CD4-positive, alpha-beta memory T cell (primary cell): Measurements from ENCODE around the gene SIGLEC9. TPM values are rescaled to one million over a fixed set of nuclear protein-coding genes. Genes with fewer than 3 reads are reported as not detected.
A peak's percentile ranks its signal among the peaks of the same experiment; 100 is the strongest.

Experiments used
- CTCF ChIA-PET: fragments of 350-600 bp; sonication (Branson Sonifier 250); formaldehyde crosslinking; loops from one replicate; lab custom pipeline; 2021; ENCODE audit warnings: inconsistent platforms; ENCODE audit not compliant: partially characterized antibody; lab: Charles Lee
- POLR2A ChIA-PET: fragments of 350-600 bp; sonication (Branson Sonifier 250); formaldehyde crosslinking; loops from one replicate; lab custom pipeline; 2021; ENCODE audit not compliant: partially characterized antibody; lab: Charles Lee
- DNase-seq, 5 donors: peaks; one replicate each; pipeline versions ENCODE4 v3.0.0 to v3.0.0-alpha.2; 2020 to 2022; ENCODE audit warnings: mixed read lengths in 1 of 5
- H3K27ac ChIP-seq: one replicate; pipeline ENCODE4 v1.7.0; 2013; ENCODE audit warnings: low read depth, low read length
- H3K27me3 ChIP-seq: 2 replicates; pipeline ENCODE4 v1.7.0; 2013; ENCODE audit warnings: mild to moderate bottlenecking, low read length, moderate library complexity; ENCODE audit not compliant: insufficient read depth
- H3K36me3 ChIP-seq: 2 replicates; pipeline ENCODE4 v1.7.0; 2013; ENCODE audit warnings: mild to moderate bottlenecking, low read length, moderate library complexity; ENCODE audit not compliant: insufficient read depth
- H3K4me1 ChIP-seq: 2 replicates; pipeline ENCODE4 v1.7.0; 2013; ENCODE audit warnings: mild to moderate bottlenecking, low read length, moderate library complexity; ENCODE audit not compliant: insufficient read depth
- H3K4me3 ChIP-seq, 2 donors: one replicate each; pipeline ENCODE4 v1.7.0; 2013; ENCODE audit warnings: low read length in 2 of 2, mild to moderate bottlenecking in 1 of 2
- H3K9me3 ChIP-seq, 2 donors: one replicate each; pipeline ENCODE4 v1.7.0; 2013; ENCODE audit warnings: low read length in 2 of 2, control low read depth in 1 of 2; ENCODE audit not compliant: control insufficient read depth in 1 of 2
- H3K27ac Mint-ChIP-seq, 7 donors: one replicate each; pipeline ENCODE4 v1.8.0; 2020 to 2021; ENCODE audit warnings: mixed read lengths in 7 of 7, mild to moderate bottlenecking in 6 of 7, inconsistent platforms in 3 of 7, moderate library complexity in 3 of 7
- H3K27me3 Mint-ChIP-seq, 2 donors: one replicate each; pipeline ENCODE4 v1.8.0; 2020 to 2021; ENCODE audit warnings: mixed read lengths in 2 of 2
- H3K36me3 Mint-ChIP-seq, 2 donors: one replicate each; pipeline ENCODE4 v1.8.0; 2020 to 2021; ENCODE audit warnings: mixed read lengths in 2 of 2, inconsistent platforms in 1 of 2, mild to moderate bottlenecking in 1 of 2
- H3K4me1 Mint-ChIP-seq, 4 donors: one replicate each; pipeline ENCODE4 v1.8.0; 2020 to 2021; ENCODE audit warnings: mixed read lengths in 4 of 4, mild to moderate bottlenecking in 1 of 4
- H3K4me3 Mint-ChIP-seq, 8 donors: one replicate each; pipeline ENCODE4 v1.8.0; 2020 to 2021; ENCODE audit warnings: mixed read lengths in 8 of 8, mild to moderate bottlenecking in 7 of 8, moderate library complexity in 6 of 8, inconsistent platforms in 3 of 8
- H3K9me3 Mint-ChIP-seq, 8 donors: one replicate each; pipeline ENCODE4 v1.8.0; 2020 to 2021; ENCODE audit warnings: mixed read lengths in 8 of 8, mild to moderate bottlenecking in 5 of 8, inconsistent platforms in 3 of 8, moderate library complexity in 1 of 8
- intact Hi-C: fragments of 100-400 bp; cut with micrococcal nuclease; formaldehyde crosslinking; loops from one replicate; pipeline ENCODE4 v1.15.1; 2023
- polyA plus RNA-seq, 2 donors: library from polyadenylated mRNA; unstranded; fragments of 300-500 nt; fragmentation: Illumina TruSeq; gene quantifications; one replicate each; pipeline ENCODE4 v1.2.3, GENCODE V29; 2021
- total RNA-seq, 2 experiments: library from RNA; stranded (reverse); gene quantifications; one replicate each; pipeline ENCODE4 v1.2.3, GENCODE V29; 2021

Gene SIGLEC9
- total and polyA plus RNA-seq, 4 experiments from 2014 or later = 2.4 to 3.9 (median 3.0) TPM

DNA sequence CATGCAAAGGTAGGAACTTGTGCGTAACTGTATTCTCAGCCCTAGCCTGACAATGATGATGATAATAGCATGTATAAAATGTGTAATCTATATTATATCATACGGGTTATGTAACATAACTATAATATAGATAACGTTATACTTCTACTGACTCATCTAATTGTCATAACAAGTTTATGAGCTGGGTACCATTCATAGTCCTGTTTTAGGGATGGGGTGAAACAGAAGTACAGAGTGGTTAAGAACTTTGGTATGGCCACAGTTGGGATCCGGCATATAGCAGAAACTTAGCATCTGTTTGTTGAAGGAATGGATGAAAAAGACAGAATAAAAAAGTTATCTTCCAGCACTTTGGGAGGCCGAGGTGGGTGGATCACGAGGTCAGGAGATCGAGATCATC is 21.7 kb upstream of the SIGLEC9 start:
- Mint-ChIP-seq H3K4me1 (peaks cover 30 to 52% (median 42%) of the 10 kb centered on the region in 4 donors), H3K27me3 (no peaks in the 10 kb centered on the region), H3K4me3 (no peak overlapping the region), H3K9me3 (peaks cover 0 to 2% (median 0%) of the 10 kb centered on the region in 8 donors), H3K36me3 (peaks cover 38 to 54% of the 10 kb centered on the region in 2 donors), H3K27ac (peak overlapping the region in 1 of 7 donors; percentile 10)
- no peaks in the 10 kb centered on the region for H3K27me3 ChIP-seq
- peaks cover 15% of the 10 kb centered on the region for H3K4me1 ChIP-seq
- no peak overlapping the region for H3K4me3 ChIP-seq
- no peak overlapping the region for H3K27ac ChIP-seq
- H3K9me3 ChIP-seq = no peaks in the 10 kb centered on the region
- peaks cover 44% of the 10 kb centered on the region for H3K36me3 ChIP-seq
- no peak for DNase-seq
- ChIA-PET POLR2A (no interaction called here), CTCF (interaction anchor here (0.7 to 1.7 kb wide), 2 partner anchors 9 to 815 kb away, joined by 3 to 4 read pairs; no protein-coding TSS in a partner anchor)
- intact Hi-C loops = no loop called here

DNA sequence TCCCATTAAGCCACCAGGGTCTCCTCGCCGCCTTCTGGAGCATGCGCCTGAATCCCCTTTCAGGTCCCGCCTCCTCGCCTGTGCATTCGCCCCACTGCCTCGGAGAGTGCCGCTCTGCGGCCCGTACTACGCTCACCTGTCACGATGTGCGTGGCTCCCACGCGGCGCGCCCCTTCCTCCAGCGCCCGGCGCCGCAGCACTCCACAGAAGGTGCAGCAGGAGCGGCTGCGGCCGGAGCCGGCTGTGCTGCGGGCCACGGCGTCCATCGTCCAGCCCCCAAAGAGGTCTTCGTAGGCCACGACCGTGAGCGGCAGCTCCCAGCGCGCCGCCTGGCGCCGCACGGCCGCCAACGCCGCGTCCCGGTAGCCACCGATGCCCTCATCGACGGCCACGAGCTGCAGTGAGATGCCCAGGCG is 20.8 kb upstream of the SIGLEC9 start:
- POLR2A ChIA-PET = no interaction called here
- H3K36me3 Mint-ChIP-seq = peaks cover 38 to 61% of the 10 kb centered on the region in 2 donors
- Histone ChIP-seq H3K4me3 (no peak overlapping the region), H3K27me3 (no peaks in the 10 kb centered on the region), H3K9me3 (no peaks in the 10 kb centered on the region), H3K36me3 (peaks cover 44% of the 10 kb centered on the region), H3K27ac (no peak overlapping the region), H3K4me1 (peaks cover 18% of the 10 kb centered on the region)
- H3K9me3 Mint-ChIP-seq = peaks cover 0 to 2% (median 0%) of the 10 kb centered on the region in 8 donors
- no peak for DNase-seq
- intact Hi-C loops = no loop called here
- H3K27ac Mint-ChIP-seq = no peak overlapping the region
- CTCF ChIA-PET = interaction anchor here (1.7 kb wide), 1 partner anchor 10 kb away, joined by 4 read pairs; no protein-coding TSS in a partner anchor
- no peaks in the 10 kb centered on the region for H3K27me3 Mint-ChIP-seq
- H3K4me1 Mint-ChIP-seq = peaks cover 33 to 62% (median 50%) of the 10 kb centered on the region in 4 donors
- peak overlapping the region in 1 of 8 donors; percentile 20 for H3K4me3 Mint-ChIP-seq

DNA sequence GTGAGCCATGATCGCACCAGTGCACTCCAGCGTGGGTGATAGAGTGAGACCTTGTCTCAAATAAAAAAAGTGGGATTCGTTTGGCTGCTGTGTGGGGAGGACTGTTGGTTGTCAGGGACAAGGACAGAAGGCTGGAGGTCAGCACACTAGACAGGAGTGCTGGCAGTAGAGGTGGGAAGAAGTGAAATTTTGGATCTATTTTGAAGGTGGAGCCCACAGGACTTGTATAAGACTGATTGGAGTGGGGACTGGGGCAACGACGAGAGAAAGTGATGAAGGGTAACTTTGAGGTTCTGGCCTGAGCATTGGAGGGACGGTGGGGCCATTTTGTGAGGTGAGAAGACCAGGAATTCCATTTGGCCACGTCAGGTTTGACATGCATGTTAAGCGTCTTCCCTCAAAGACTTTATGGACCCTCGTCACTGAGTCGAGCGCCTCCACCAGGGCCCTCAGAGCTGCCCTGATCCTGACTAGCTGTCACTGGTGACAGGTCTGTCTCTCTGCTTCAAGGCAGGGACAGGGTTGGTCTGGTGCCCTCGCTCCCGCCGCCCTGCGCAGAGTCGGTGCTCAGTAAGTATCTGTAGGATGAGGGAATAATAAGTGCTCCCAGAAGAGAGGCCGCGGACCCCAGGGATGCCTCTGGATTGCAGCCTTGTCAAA is 17.2 kb upstream of the SIGLEC9 start:
- intact Hi-C loops = loop anchor here (1.0 to 2.0 kb wide), 4 partner anchors 16 to 1083 kb away; partner anchors contain the start of gene VRK3
- POLR2A ChIA-PET = interaction anchor here (0.9 to 1.2 kb wide), 2 partner anchors 15 to 16 kb away, joined by 3 to 4 read pairs; no protein-coding TSS in a partner anchor
- Histone ChIP-seq H3K9me3 (no peaks in the 10 kb centered on the region), H3K27me3 (no peaks in the 10 kb centered on the region), H3K4me1 (peaks cover 19% of the 10 kb centered on the region), H3K27ac (peak overlapping the region; percentile 69), H3K36me3 (peaks cover 21% of the 10 kb centered on the region), H3K4me3 (peak overlapping the region; percentile 70 to 98)
- peaks cover 24 to 48% (median 36%) of the 10 kb centered on the region in 4 donors for H3K4me1 Mint-ChIP-seq
- DNase-seq = peak in 1 of 5 donors; percentile 48
- peaks cover 26 to 36% of the 10 kb centered on the region in 2 donors for H3K36me3 Mint-ChIP-seq
- no peaks in the 10 kb centered on the region for H3K27me3 Mint-ChIP-seq
- peak overlapping the region; percentile 93 to 100 (median 99) for H3K27ac Mint-ChIP-seq
- H3K9me3 Mint-ChIP-seq = peaks cover 0 to 2% (median 0%) of the 10 kb centered on the region in 8 donors
- H3K4me3 Mint-ChIP-seq = peak overlapping the region; percentile 94 to 100 (median 97)
- CTCF ChIA-PET = no interaction called here

DNA sequence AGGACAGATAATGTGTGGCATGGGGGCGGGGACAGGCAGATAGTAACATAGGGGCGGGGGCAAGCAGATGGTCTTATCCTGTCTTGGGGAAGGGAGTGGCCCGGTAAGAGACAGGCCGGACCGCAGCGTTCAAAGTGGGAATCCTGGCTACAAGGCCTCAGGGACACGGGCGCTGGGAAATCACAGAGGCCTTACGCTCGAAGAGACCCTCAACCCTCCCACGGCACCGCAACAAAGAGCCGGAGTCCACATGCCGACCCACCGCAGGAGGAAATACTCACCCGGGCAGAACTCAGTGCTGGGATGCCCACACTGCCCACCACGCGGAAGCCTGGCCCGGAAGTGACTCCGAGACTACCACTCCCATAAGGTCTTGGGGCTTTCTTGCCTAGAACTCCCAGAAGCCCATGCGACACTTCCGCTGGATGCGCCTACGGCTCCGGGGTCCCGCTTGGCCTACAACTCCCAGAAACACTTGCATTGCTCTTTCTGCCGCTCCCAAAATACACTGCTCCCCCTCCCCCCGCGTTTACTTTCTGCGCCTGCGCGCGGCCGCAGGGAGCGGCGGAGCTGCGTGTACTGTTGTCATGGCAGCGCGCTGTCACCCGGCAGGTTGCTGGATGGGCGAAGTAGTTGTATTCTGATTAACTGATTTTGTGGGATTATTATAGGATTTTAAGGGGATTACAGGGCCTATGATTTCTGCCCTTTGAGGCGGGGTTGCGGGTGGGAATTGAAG is 16.5 kb upstream of the SIGLEC9 start, which contains the start of gene CTU1:
Gene CTU1, minus strand, starts transcription at position 344 of the 739 bp plus-strand sequence. CDS start 3,840 bp downstream, outside the sequence.
- Histone ChIP-seq H3K36me3 (peaks cover 14% of the 10 kb centered on the region), H3K9me3 (no peaks in the 10 kb centered on the region), H3K27me3 (no peaks in the 10 kb centered on the region), H3K4me1 (peaks cover 19% of the 10 kb centered on the region), H3K27ac (peak within 1 kb of the TSS; percentile 69), H3K4me3 (peak within 1 kb of the TSS; percentile 70 to 98)
- peak; percentile 98 to 100 (median 99) for DNase-seq
- H3K36me3 Mint-ChIP-seq = peaks cover 19 to 30% of the 10 kb centered on the region in 2 donors
- H3K27me3 Mint-ChIP-seq = no peaks in the 10 kb centered on the region
- intact Hi-C loops = loop anchor here (1.0 to 2.0 kb wide), 4 partner anchors 15 to 1083 kb away; partner anchors contain the start of gene VRK3
- H3K4me3 Mint-ChIP-seq = peak within 1 kb of the TSS; percentile 94 to 100 (median 97)
- peak within 1 kb of the TSS; percentile 93 to 100 (median 99) for H3K27ac Mint-ChIP-seq
- ChIA-PET CTCF (interaction anchor here (0.6 kb wide), 1 partner anchor 13 kb away, joined by 3 read pairs; no protein-coding TSS in a partner anchor), POLR2A (interaction anchor here (0.8 to 1.2 kb wide), 2 partner anchors 14 to 739 kb away, joined by 3 to 4 read pairs; no protein-coding TSS in a partner anchor)
- peaks cover 22 to 44% (median 34%) of the 10 kb centered on the region in 4 donors for H3K4me1 Mint-ChIP-seq
- peaks cover 0 to 2% (median 0%) of the 10 kb centered on the region in 8 donors for H3K9me3 Mint-ChIP-seq

DNA sequence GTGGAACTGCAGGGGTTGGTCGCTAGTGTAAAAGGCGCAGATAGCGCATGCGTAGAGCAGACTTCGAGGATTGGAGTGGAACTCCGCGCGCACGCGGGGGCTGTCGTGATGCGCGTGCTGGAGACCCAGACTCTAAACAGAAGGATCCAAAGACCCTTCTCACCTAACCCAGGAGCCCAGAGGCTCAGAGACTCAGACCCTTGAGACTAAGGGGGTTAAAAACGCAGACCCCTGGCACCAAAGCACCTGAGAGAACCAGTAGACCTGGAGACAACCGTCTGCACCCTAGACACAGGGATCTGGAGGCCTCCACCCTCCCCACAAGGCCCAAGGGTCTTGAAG is 15.9 kb upstream of the SIGLEC9 start:
- H3K4me3 Mint-ChIP-seq = peak overlapping the region; percentile 94 to 100 (median 97)
- peaks cover 13 to 27% of the 10 kb centered on the region in 2 donors for H3K36me3 Mint-ChIP-seq
- peaks cover 0 to 2% (median 0%) of the 10 kb centered on the region in 8 donors for H3K9me3 Mint-ChIP-seq
- POLR2A ChIA-PET = interaction anchor here (0.8 to 1.2 kb wide), 2 partner anchors 14 to 740 kb away, joined by 3 to 4 read pairs; no protein-coding TSS in a partner anchor
- CTCF ChIA-PET = no interaction called here
- Histone ChIP-seq H3K4me3 (peak overlapping the region; percentile 26 to 98), H3K27me3 (no peaks in the 10 kb centered on the region), H3K27ac (peak overlapping the region; percentile 69), H3K9me3 (no peaks in the 10 kb centered on the region), H3K36me3 (peaks cover 9% of the 10 kb centered on the region), H3K4me1 (peaks cover 19% of the 10 kb centered on the region)
- no peak for DNase-seq
- H3K4me1 Mint-ChIP-seq = peaks cover 22 to 45% (median 34%) of the 10 kb centered on the region in 4 donors
- intact Hi-C loops = loop anchor here (1.0 to 2.0 kb wide), 5 partner anchors 15 to 1084 kb away; partner anchors contain the start of gene VRK3
- H3K27ac Mint-ChIP-seq = peak overlapping the region; percentile 93 to 100 (median 99)
- no peaks in the 10 kb centered on the region for H3K27me3 Mint-ChIP-seq

DNA sequence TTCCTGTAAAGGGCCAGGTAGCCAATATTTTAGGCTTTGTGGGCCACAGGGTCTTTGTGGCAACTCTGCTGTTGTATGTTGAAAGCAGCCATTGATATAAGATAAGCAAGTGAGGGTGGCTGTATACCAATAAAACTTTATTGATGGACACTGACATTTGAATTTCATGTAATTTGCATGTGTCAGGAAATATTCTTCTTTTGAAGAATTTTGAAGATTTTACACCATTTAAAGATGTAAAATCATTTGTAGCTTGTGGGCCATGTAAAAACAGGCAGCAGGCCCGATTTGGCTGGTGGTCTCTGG is 14.1 kb upstream of the SIGLEC9 start:
- Histone ChIP-seq H3K4me3 (no peak overlapping the region), H3K27me3 (no peaks in the 10 kb centered on the region), H3K4me1 (peaks cover 37% of the 10 kb centered on the region), H3K27ac (no peak overlapping the region), H3K36me3 (peaks cover 5% of the 10 kb centered on the region), H3K9me3 (no peaks in the 10 kb centered on the region)
- H3K27me3 Mint-ChIP-seq = no peaks in the 10 kb centered on the region
- ChIA-PET CTCF (interaction anchor here (3.5 kb wide), 1 partner anchor 48 kb away, joined by 9 read pairs; no protein-coding TSS in a partner anchor), POLR2A (interaction anchor here (1.8 kb wide), 1 partner anchor 12 kb away, joined by 8 read pairs; no protein-coding TSS in a partner anchor)
- peaks cover 0 to 2% (median 0%) of the 10 kb centered on the region in 8 donors for H3K9me3 Mint-ChIP-seq
- peaks cover 29 to 51% (median 40%) of the 10 kb centered on the region in 4 donors for H3K4me1 Mint-ChIP-seq
- no peak overlapping the region for H3K27ac Mint-ChIP-seq
- intact Hi-C loops = no loop called here
- H3K4me3 Mint-ChIP-seq = peak overlapping the region in 1 of 8 donors; percentile 46
- no peak for DNase-seq
- peaks cover 6 to 20% of the 10 kb centered on the region in 2 donors for H3K36me3 Mint-ChIP-seq
